Ishikawa (cell line): ENCODE results near the gene AGRP.

Experiments used
- CEBPB ChIP-seq: IDR thresholded peaks from 2 replicates; pipeline ENCODE4 v1.6.1; 2012
- CREB1 ChIP-seq: IDR thresholded peaks from 2 replicates; pipeline ENCODE4 v1.6.1; 2012; ENCODE audit warnings: low read depth
- EGR1 ChIP-seq: IDR thresholded peaks from 2 replicates; pipeline ENCODE4 v1.6.1; 2012
- EP300 ChIP-seq: IDR thresholded peaks from 2 replicates; pipeline ENCODE4 v1.6.1; 2012; ENCODE audit warnings: borderline replicate concordance
- FOXM1 ChIP-seq: IDR thresholded peaks from 2 replicates; pipeline ENCODE4 v1.6.1; 2012; ENCODE audit warnings: low read depth, borderline replicate concordance
- NFIC ChIP-seq: IDR thresholded peaks from 2 replicates; pipeline ENCODE4 v1.6.1; 2012
- RAD21 ChIP-seq: IDR thresholded peaks from 2 replicates; pipeline ENCODE4 v1.6.1; 2012; ENCODE audit warnings: low read depth
- REST ChIP-seq: IDR thresholded peaks from 2 replicates; pipeline ENCODE4 v1.6.1; 2012; ENCODE audit warnings: low read depth, mild to moderate bottlenecking
- TAF1 ChIP-seq: IDR thresholded peaks from 2 replicates; pipeline ENCODE4 v1.6.1; 2012; ENCODE audit warnings: low read depth, mild to moderate bottlenecking
- TCF12 ChIP-seq: IDR thresholded peaks from 2 replicates; pipeline ENCODE4 v1.6.1; 2012; ENCODE audit warnings: low read depth
- TEAD4 ChIP-seq: IDR thresholded peaks from 2 replicates; pipeline ENCODE4 v1.6.1; 2012
- USF1 ChIP-seq: IDR thresholded peaks from 2 replicates; pipeline ENCODE4 v1.6.1; 2012
- YY1 ChIP-seq: IDR thresholded peaks from 2 replicates; pipeline ENCODE4 v1.6.1; 2012; ENCODE audit warnings: low read depth
- ZBTB7A ChIP-seq: IDR thresholded peaks from 2 replicates; pipeline ENCODE4 v1.6.1; 2012; ENCODE audit warnings: low read depth
- TF ChIP-seq, protein P1 (sequence below): IDR thresholded peaks from 2 replicates; pipeline ENCODE4 v1.6.1; 2012

Gene AGRP

GRCh38 chr16:67528222-67528869 is 45.0 kb upstream of the AGRP start, which contains the start of gene RIPOR1:
RIPOR1 (plus strand) TSS chr16:67528829; CDS start chr16:67538447, 9,618 bp downstream.
- TF ChIP-seq EGR1 (no peak), EP300 (no peak), ZBTB7A (peak; percentile 56; the same call in 1 of the 2 replicates)

DNA sequence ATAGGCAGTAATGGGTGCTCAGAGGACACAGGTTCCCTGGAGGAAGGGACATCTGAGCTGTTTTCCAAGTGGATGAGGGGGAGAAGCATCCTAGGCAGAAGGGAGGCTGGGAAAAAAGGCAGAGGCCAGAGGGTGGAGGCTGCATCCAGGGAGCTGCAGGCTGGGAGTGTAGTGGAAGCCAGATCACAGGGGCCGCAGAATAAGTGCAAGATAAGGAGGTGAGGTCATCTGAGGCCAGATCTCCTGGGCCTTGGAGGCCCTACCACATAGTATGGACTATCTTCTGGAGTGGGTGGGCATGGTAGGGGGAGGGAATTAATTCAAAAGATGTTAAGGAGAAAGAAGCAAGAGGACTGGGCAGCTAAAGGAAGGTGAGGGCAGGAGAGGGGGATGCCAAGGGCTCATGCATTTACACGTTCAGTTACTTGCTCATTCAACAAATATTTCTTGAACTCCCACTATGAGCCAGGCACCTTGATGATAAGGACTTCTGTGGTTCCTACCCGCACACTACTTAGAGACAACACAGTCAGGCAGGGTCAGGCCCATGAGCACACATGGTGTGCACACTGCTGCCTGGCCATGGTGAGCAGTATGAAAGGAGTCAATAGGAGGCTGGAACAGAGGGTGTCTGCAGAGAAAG is 42.9 kb upstream of the AGRP start:
- no peak for TF ChIP-seq CREB1
- TF ChIP-seq RAD21, result no peak

GRCh38 chr16:67525176-67525860 is 42.0 kb upstream of the AGRP start:
- no peak for TF ChIP-seq TCF12
- TF ChIP-seq ZBTB7A, result no peak
- TF ChIP-seq CEBPB, result no peak
- TF ChIP-seq EP300, result no peak
- no peak for TF ChIP-seq NFIC
- no peak for TF ChIP-seq USF1
- TF ChIP-seq REST, result no peak
- TF ChIP-seq RAD21, result no peak
- no peak for TF ChIP-seq TAF1
- TF ChIP-seq TEAD4, result no peak
- TF ChIP-seq YY1, result no peak
- TF ChIP-seq EGR1, result no peak
- TF ChIP-seq, protein P1, sequence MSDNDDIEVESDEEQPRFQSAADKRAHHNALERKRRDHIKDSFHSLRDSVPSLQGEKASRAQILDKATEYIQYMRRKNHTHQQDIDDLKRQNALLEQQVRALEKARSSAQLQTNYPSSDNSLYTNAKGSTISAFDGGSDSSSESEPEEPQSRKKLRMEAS, result no peak
- no peak for TF ChIP-seq FOXM1
- no peak for TF ChIP-seq CREB1

GRCh38 chr16:67521095-67521804 is 37.9 kb upstream of the AGRP start:
- TF ChIP-seq CEBPB, result no peak
- TF ChIP-seq, protein P1, result no peak
- peak; percentile 93 for TF ChIP-seq RAD21

- TF ChIP-seq EGR1 (no peak), USF1 (no peak), TCF12 (no peak), NFIC (no peak), YY1 (no peak), TEAD4 (no peak), FOXM1 (no peak), RAD21 (no peak), ZBTB7A (no peak), REST (no peak)
- TF ChIP-seq, protein P1, result no peak
Observed at GRCh38 chr16:67519242-67519641, 35.9 kb upstream of the AGRP start.

GRCh38 chr16:67518676-67519075 is 35.3 kb upstream of the AGRP start:
- TF ChIP-seq EP300 (no peak), REST (no peak), RAD21 (no peak), EGR1 (no peak), TAF1 (no peak), FOXM1 (no peak), ZBTB7A (no peak), YY1 (no peak), NFIC (no peak), USF1 (no peak), CREB1 (no peak), TEAD4 (no peak), CEBPB (no peak), TCF12 (no peak)
- TF ChIP-seq, protein P1, result no peak
